ENCODE measurements around the gene C2orf81. TPM values are rescaled to one million over a fixed set of nuclear protein-coding genes. Genes with fewer than 3 reads are reported as not detected.

C2orf81 gene
- total and polyA plus RNA-seq, 4 donors, result 1.2 to 5.9 (median 5.3) TPM

GRCh38 chr2:74436848-74437695 lies 15.7 kb upstream of the C2orf81 start:
- Histone ChIP-seq H3K27me3 (ENCODE audit: control insufficient read depth, insufficient read depth, low read length) (peaks cover 33% of the 10 kb centered on the region), H3K36me3 (ENCODE audit: control insufficient read depth, insufficient read depth, low read length) (peaks cover 14% of the 10 kb centered on the region), H3K27ac (ENCODE audit: low read depth, low read length) (peak overlapping the region; percentile 10), H3K9me3 (ENCODE audit: control insufficient read depth, insufficient read depth, low read length) (no peaks in the 10 kb centered on the region), H3K4me3 (ENCODE audit: low read depth, low read length) (peak overlapping the region; percentile 63), H3K4me1 (ENCODE audit: control insufficient read depth, insufficient read depth, low read length) (peaks cover 51% of the 10 kb centered on the region)
- WGBS (ENCODE audit: insufficient coverage), result 43% methylated on average over 3 of the region's 6 CpGs
- no peak for DNase-seq (ENCODE audit: low read depth in 4 of 6, low spot score in 6 of 6)

- DNase-seq (ENCODE audit: low read depth in 4 of 6, low spot score in 6 of 6), result no peak
- Histone ChIP-seq H3K9me3 (ENCODE audit: control insufficient read depth, insufficient read depth, low read length) (no peaks in the 10 kb centered on the region), H3K4me3 (ENCODE audit: low read depth, low read length) (peak overlapping the region; percentile 63), H3K36me3 (ENCODE audit: control insufficient read depth, insufficient read depth, low read length) (peaks cover 18% of the 10 kb centered on the region), H3K4me1 (ENCODE audit: control insufficient read depth, insufficient read depth, low read length) (peaks cover 44% of the 10 kb centered on the region), H3K27me3 (ENCODE audit: control insufficient read depth, insufficient read depth, low read length) (peaks cover 25% of the 10 kb centered on the region), H3K27ac (ENCODE audit: low read depth, low read length) (peak overlapping the region; percentile 10)
- WGBS (ENCODE audit: insufficient coverage), result 39% methylated on average over 33 of the region's 43 CpGs
These were observed 14.8 kb upstream of the C2orf81 start for GRCh38 chr2:74436111-74436805.

GRCh38 chr2:74430502-74430901 lies 9.1 kb upstream of the C2orf81 start:
- Histone ChIP-seq H3K36me3 (ENCODE audit: control insufficient read depth, insufficient read depth, low read length) (peaks cover 57% of the 10 kb centered on the region), H3K4me3 (ENCODE audit: low read depth, low read length) (no peak overlapping the region), H3K9me3 (ENCODE audit: control insufficient read depth, insufficient read depth, low read length) (no peaks in the 10 kb centered on the region), H3K27ac (ENCODE audit: low read depth, low read length) (no peak overlapping the region), H3K4me1 (ENCODE audit: control insufficient read depth, insufficient read depth, low read length) (peaks cover 4% of the 10 kb centered on the region), H3K27me3 (ENCODE audit: control insufficient read depth, insufficient read depth, low read length) (no peaks in the 10 kb centered on the region)
- no peak for DNase-seq (ENCODE audit: low read depth in 4 of 6, low spot score in 6 of 6)
- WGBS (ENCODE audit: insufficient coverage), result 79% methylated on average over 11 of the region's 11 CpGs

- peaks cover 64% of the 10 kb centered on the region for H3K36me3 ChIP-seq (ENCODE audit: control insufficient read depth, insufficient read depth, low read length)
- H3K9me3 ChIP-seq (ENCODE audit: control insufficient read depth, insufficient read depth, low read length), result no peaks in the 10 kb centered on the region
- H3K4me1 ChIP-seq (ENCODE audit: control insufficient read depth, insufficient read depth, low read length), result peaks cover 4% of the 10 kb centered on the region
- WGBS (ENCODE audit: insufficient coverage), result 92% methylated on average over 12 of the region's 18 CpGs
- H3K4me3 ChIP-seq (ENCODE audit: low read depth, low read length), result no peak overlapping the region
- H3K27ac ChIP-seq (ENCODE audit: low read depth, low read length), result no peak overlapping the region
- no peaks in the 10 kb centered on the region for H3K27me3 ChIP-seq (ENCODE audit: control insufficient read depth, insufficient read depth, low read length)
- no peak for DNase-seq (ENCODE audit: low read depth in 4 of 6, low spot score in 6 of 6)
These were observed 8.3 kb upstream of the C2orf81 start for GRCh38 chr2:74429487-74430451.

GRCh38 chr2:74428675-74429074 lies 7.3 kb upstream of the C2orf81 start:
- no peaks in the 10 kb centered on the region for H3K27me3 ChIP-seq (ENCODE audit: control insufficient read depth, insufficient read depth, low read length)
- no peaks in the 10 kb centered on the region for H3K9me3 ChIP-seq (ENCODE audit: control insufficient read depth, insufficient read depth, low read length)
- WGBS (ENCODE audit: insufficient coverage), result 69% methylated on average over 3 of the region's 5 CpGs
- no peak overlapping the region for H3K27ac ChIP-seq (ENCODE audit: low read depth, low read length)
- H3K4me3 ChIP-seq (ENCODE audit: low read depth, low read length), result no peak overlapping the region
- DNase-seq (ENCODE audit: low read depth in 4 of 6, low spot score in 6 of 6), result no peak
- H3K36me3 ChIP-seq (ENCODE audit: control insufficient read depth, insufficient read depth, low read length), result peaks cover 68% of the 10 kb centered on the region
- H3K4me1 ChIP-seq (ENCODE audit: control insufficient read depth, insufficient read depth, low read length), result peaks cover 4% of the 10 kb centered on the region

- no peak overlapping the region for H3K4me3 ChIP-seq (ENCODE audit: low read depth, low read length)
- 95% methylated on average over 3 of the region's 3 CpGs for WGBS (ENCODE audit: insufficient coverage)
- H3K9me3 ChIP-seq (ENCODE audit: control insufficient read depth, insufficient read depth, low read length), result no peaks in the 10 kb centered on the region
- peaks cover 66% of the 10 kb centered on the region for H3K36me3 ChIP-seq (ENCODE audit: control insufficient read depth, insufficient read depth, low read length)
- no peak for DNase-seq (ENCODE audit: low read depth in 4 of 6, low spot score in 6 of 6)
- no peaks in the 10 kb centered on the region for H3K27me3 ChIP-seq (ENCODE audit: control insufficient read depth, insufficient read depth, low read length)
- H3K27ac ChIP-seq (ENCODE audit: low read depth, low read length), result no peak overlapping the region
- H3K4me1 ChIP-seq (ENCODE audit: control insufficient read depth, insufficient read depth, low read length), result peaks cover 7% of the 10 kb centered on the region
These were observed 6.1 kb upstream of the C2orf81 start for GRCh38 chr2:74427551-74427950.

- Histone ChIP-seq H3K4me3 (ENCODE audit: low read depth, low read length) (no peak overlapping the region), H3K9me3 (ENCODE audit: control insufficient read depth, insufficient read depth, low read length) (no peaks in the 10 kb centered on the region), H3K4me1 (ENCODE audit: control insufficient read depth, insufficient read depth, low read length) (peaks cover 17% of the 10 kb centered on the region), H3K27ac (ENCODE audit: low read depth, low read length) (no peak overlapping the region), H3K36me3 (ENCODE audit: control insufficient read depth, insufficient read depth, low read length) (peaks cover 57% of the 10 kb centered on the region), H3K27me3 (ENCODE audit: control insufficient read depth, insufficient read depth, low read length) (no peaks in the 10 kb centered on the region)
- 96% methylated on average over 4 of the region's 14 CpGs for WGBS (ENCODE audit: insufficient coverage)
- DNase-seq (ENCODE audit: low read depth in 4 of 6, low spot score in 6 of 6), result no peak
These were observed 4.9 kb upstream of the C2orf81 start for GRCh38 chr2:74426181-74426758.

GRCh38 chr2:74425523-74425922 lies 4.1 kb upstream of the C2orf81 start:
- peaks cover 51% of the 10 kb centered on the region for H3K36me3 ChIP-seq (ENCODE audit: control insufficient read depth, insufficient read depth, low read length)
- peaks cover 22% of the 10 kb centered on the region for H3K4me1 ChIP-seq (ENCODE audit: control insufficient read depth, insufficient read depth, low read length)
- no peaks in the 10 kb centered on the region for H3K9me3 ChIP-seq (ENCODE audit: control insufficient read depth, insufficient read depth, low read length)
- no peak overlapping the region for H3K27ac ChIP-seq (ENCODE audit: low read depth, low read length)
- H3K4me3 ChIP-seq (ENCODE audit: low read depth, low read length), result no peak overlapping the region
- H3K27me3 ChIP-seq (ENCODE audit: control insufficient read depth, insufficient read depth, low read length), result no peaks in the 10 kb centered on the region
- 82% methylated on average over 6 of the region's 7 CpGs for WGBS (ENCODE audit: insufficient coverage)
- DNase-seq (ENCODE audit: low read depth in 4 of 6, low spot score in 6 of 6), result no peak

GRCh38 chr2:74424995-74425406 lies 3.6 kb upstream of the C2orf81 start:
- Histone ChIP-seq H3K36me3 (ENCODE audit: control insufficient read depth, insufficient read depth, low read length) (peaks cover 46% of the 10 kb centered on the region), H3K4me1 (ENCODE audit: control insufficient read depth, insufficient read depth, low read length) (peaks cover 22% of the 10 kb centered on the region), H3K9me3 (ENCODE audit: control insufficient read depth, insufficient read depth, low read length) (no peaks in the 10 kb centered on the region), H3K27ac (ENCODE audit: low read depth, low read length) (no peak overlapping the region), H3K27me3 (ENCODE audit: control insufficient read depth, insufficient read depth, low read length) (no peaks in the 10 kb centered on the region), H3K4me3 (ENCODE audit: low read depth, low read length) (no peak overlapping the region)
- 83% methylated on average over 4 of the region's 5 CpGs for WGBS (ENCODE audit: insufficient coverage)
- DNase-seq (ENCODE audit: low read depth in 4 of 6, low spot score in 6 of 6), result no peak

All from spinal cord (tissue), 10 donors.